ENCODE data around the gene ARL3. TPM values are rescaled to one million over a fixed set of nuclear protein-coding genes. Genes with fewer than 3 reads are reported as not detected.
"Not testable (repeated sequence)": the region's sequence is repeated elsewhere in the genome, so short reads cannot be mapped to it uniquely, and the experiment has no call there.

The ARL3 gene
- total RNA-seq, 1 experiment from 2014 or later = 2.6 TPM

GRCh38 chr10:102714621-102715455, 641 bp upstream of the ARL3 start, which contains the start of gene SFXN2:
Gene SFXN2, plus strand, starts transcription at chr10:102714636. Its CDS starts 12,001 bp downstream, at chr10:102726637.
- in situ Hi-C loops (cut with HindIII; ENCODE audit: low pct_unique_long_range_greater_than_20kb, low sequenced_read_pairs) = no loop called here
- DNase-seq (ENCODE audit: low read depth, low spot score) = no peak

- in situ Hi-C loops (cut with HindIII; ENCODE audit: low pct_unique_long_range_greater_than_20kb, low sequenced_read_pairs) = no loop called here
- no peak for DNase-seq (ENCODE audit: low read depth, low spot score)
Measured at GRCh38 chr10:102713539-102713813, 721 bp downstream of the ARL3 start.

GRCh38 chr10:102712843-102713538, 1.2 kb downstream of the ARL3 start:
- DNase-seq (ENCODE audit: low read depth, low spot score) = no peak
- in situ Hi-C loops (cut with HindIII; ENCODE audit: low pct_unique_long_range_greater_than_20kb, low sequenced_read_pairs) = no loop called here

GRCh38 chr10:102712089-102712488, 2.1 kb downstream of the ARL3 start:
- DNase-seq (ENCODE audit: low read depth, low spot score) = no peak
- in situ Hi-C loops (cut with HindIII; ENCODE audit: low pct_unique_long_range_greater_than_20kb, low sequenced_read_pairs) = no loop called here

GRCh38 chr10:102710609-102711008, 3.6 kb downstream of the ARL3 start:
- DNase-seq (ENCODE audit: low read depth, low spot score) = no peak
- in situ Hi-C loops (cut with HindIII; ENCODE audit: low pct_unique_long_range_greater_than_20kb, low sequenced_read_pairs) = no loop called here

- in situ Hi-C loops (cut with HindIII; ENCODE audit: low pct_unique_long_range_greater_than_20kb, low sequenced_read_pairs) = no loop called here
- no peak for DNase-seq (ENCODE audit: low read depth, low spot score)
Measured at GRCh38 chr10:102705531-102705930, 8.7 kb downstream of the ARL3 start.

- no peak for DNase-seq (ENCODE audit: low read depth, low spot score)
- in situ Hi-C loops (cut with HindIII; ENCODE audit: low pct_unique_long_range_greater_than_20kb, low sequenced_read_pairs) = no loop called here
Measured at GRCh38 chr10:102704915-102705314, 9.3 kb downstream of the ARL3 start.

- in situ Hi-C loops (cut with HindIII; ENCODE audit: low pct_unique_long_range_greater_than_20kb, low sequenced_read_pairs) = no loop called here
- no peak for DNase-seq (ENCODE audit: low read depth, low spot score)
Measured at GRCh38 chr10:102702742-102703141, 11.5 kb downstream of the ARL3 start.

- in situ Hi-C loops (cut with HindIII; ENCODE audit: low pct_unique_long_range_greater_than_20kb, low sequenced_read_pairs) = no loop called here
- no peak for DNase-seq (ENCODE audit: low read depth, low spot score)
Measured at GRCh38 chr10:102701796-102702195, 12.4 kb downstream of the ARL3 start.

GRCh38 chr10:102701272-102701671, 12.9 kb downstream of the ARL3 start:
- no peak for DNase-seq (ENCODE audit: low read depth, low spot score)
- in situ Hi-C loops (cut with HindIII; ENCODE audit: low pct_unique_long_range_greater_than_20kb, low sequenced_read_pairs) = no loop called here

GRCh38 chr10:102698894-102699293, 15.3 kb downstream of the ARL3 start:
- in situ Hi-C loops (cut with HindIII; ENCODE audit: low pct_unique_long_range_greater_than_20kb, low sequenced_read_pairs) = no loop called here
- peak; percentile 7 for DNase-seq (ENCODE audit: low read depth, low spot score)

- DNase-seq (ENCODE audit: low read depth, low spot score) = no peak
Measured at GRCh38 chr10:102696736-102697135, 17.5 kb downstream of the ARL3 start.

GRCh38 chr10:102695401-102695800, 18.8 kb downstream of the ARL3 start:
- in situ Hi-C loops (cut with HindIII; ENCODE audit: low pct_unique_long_range_greater_than_20kb, low sequenced_read_pairs); DNase-seq (ENCODE audit: low read depth, low spot score): not testable (repeated sequence)

More at GRCh38 chr10:102696736-102697135, 17.5 kb downstream of the ARL3 start:
- in situ Hi-C loops (cut with HindIII; ENCODE audit: low pct_unique_long_range_greater_than_20kb, low sequenced_read_pairs) = no loop called here

- DNase-seq (ENCODE audit: low read depth, low spot score) = no peak
- in situ Hi-C loops (cut with HindIII; ENCODE audit: low pct_unique_long_range_greater_than_20kb, low sequenced_read_pairs) = no loop called here
Measured at GRCh38 chr10:102691285-102692066, 22.7 kb downstream of the ARL3 start.

- in situ Hi-C loops (cut with HindIII; ENCODE audit: low pct_unique_long_range_greater_than_20kb, low sequenced_read_pairs) = no loop called here
- no peak for DNase-seq (ENCODE audit: low read depth, low spot score)
Measured at GRCh38 chr10:102683736-102684135, 30.5 kb downstream of the ARL3 start.

GRCh38 chr10:102682981-102683380, 31.2 kb downstream of the ARL3 start:
- in situ Hi-C loops (cut with HindIII; ENCODE audit: low pct_unique_long_range_greater_than_20kb, low sequenced_read_pairs) = no loop called here
- no peak for DNase-seq (ENCODE audit: low read depth, low spot score)

GRCh38 chr10:102682416-102682815, 31.8 kb downstream of the ARL3 start:
- DNase-seq (ENCODE audit: low read depth, low spot score) = no peak
- in situ Hi-C loops (cut with HindIII; ENCODE audit: low pct_unique_long_range_greater_than_20kb, low sequenced_read_pairs) = no loop called here

GRCh38 chr10:102681696-102682095, 32.5 kb downstream of the ARL3 start:
- in situ Hi-C loops (cut with HindIII; ENCODE audit: low pct_unique_long_range_greater_than_20kb, low sequenced_read_pairs) = no loop called here

More at GRCh38 chr10:102681696-102682095, 32.5 kb downstream of the ARL3 start:
- no peak for DNase-seq (ENCODE audit: low read depth, low spot score)

All from SK-MEL-5 (cell line).